ENCODE data around the gene ZFAND6. TPM values are rescaled to one million over a fixed set of nuclear protein-coding genes. Genes with fewer than 3 reads are reported as not detected.

The ZFAND6 gene
- total RNA-seq, 4 donors from 2014 or later, result 119 to 452 (median 172) TPM

- intact Hi-C loops (cut with DNase I; ENCODE audit: low total_unique reads), result no loop called here
- no peaks in the 10 kb centered on the region for H3K27me3 ChIP-seq
- H3K4me1 ChIP-seq, result no peaks in the 10 kb centered on the region
- H3K36me3 ChIP-seq, result no peaks in the 10 kb centered on the region
- H3K27ac ChIP-seq, result no peak overlapping the region
- DNase-seq, result no peak
- TF ChIP-seq POLR2A (IDR thresholded peaks at IDR 0.05) (no peak), CTCF (IDR thresholded peaks at IDR 0.05) (no peak)
- no peaks in the 10 kb centered on the region for H3K9me3 ChIP-seq
- H3K4me3 ChIP-seq, result no peak overlapping the region
These were observed 68.4 kb downstream of the ZFAND6 start for GRCh38 chr15:80127911-80128310.

- no peak overlapping the region for H3K27ac ChIP-seq
- H3K4me3 ChIP-seq, result no peak overlapping the region
- no peaks in the 10 kb centered on the region for H3K36me3 ChIP-seq
- no peaks in the 10 kb centered on the region for H3K4me1 ChIP-seq
- intact Hi-C loops (cut with DNase I; ENCODE audit: low total_unique reads), result no loop called here
- no peak for TF ChIP-seq POLR2A (IDR thresholded peaks at IDR 0.05)
- no peak for TF ChIP-seq CTCF (IDR thresholded peaks at IDR 0.05)
- no peaks in the 10 kb centered on the region for H3K9me3 ChIP-seq
- no peaks in the 10 kb centered on the region for H3K27me3 ChIP-seq
- no peak for DNase-seq
These were observed 72.9 kb downstream of the ZFAND6 start for GRCh38 chr15:80132382-80132781.

GRCh38 chr15:80136854-80137253 is 77.4 kb downstream of the ZFAND6 start:
- intact Hi-C loops (cut with DNase I; ENCODE audit: low total_unique reads), result no loop called here
- TF ChIP-seq POLR2A (IDR thresholded peaks at IDR 0.05) (no peak), CTCF (IDR thresholded peaks at IDR 0.05) (no peak)
- Histone ChIP-seq H3K36me3 (no peaks in the 10 kb centered on the region), H3K27ac (no peak overlapping the region), H3K4me1 (no peaks in the 10 kb centered on the region), H3K9me3 (no peaks in the 10 kb centered on the region), H3K4me3 (no peak overlapping the region), H3K27me3 (no peaks in the 10 kb centered on the region)
- no peak for DNase-seq

GRCh38 chr15:80138961-80139360 is 79.5 kb downstream of the ZFAND6 start:
- Histone ChIP-seq H3K27ac (no peak overlapping the region), H3K27me3 (no peaks in the 10 kb centered on the region), H3K4me3 (no peak overlapping the region), H3K36me3 (no peaks in the 10 kb centered on the region), H3K9me3 (no peaks in the 10 kb centered on the region), H3K4me1 (no peaks in the 10 kb centered on the region)
- intact Hi-C loops (cut with DNase I; ENCODE audit: low total_unique reads), result no loop called here
- TF ChIP-seq POLR2A (IDR thresholded peaks at IDR 0.05), result no peak
- no peak for TF ChIP-seq CTCF (IDR thresholded peaks at IDR 0.05)
- DNase-seq, result no peak

GRCh38 chr15:80140909-80141308 is 81.4 kb downstream of the ZFAND6 start:
- intact Hi-C loops (cut with DNase I; ENCODE audit: low total_unique reads), result no loop called here
- Histone ChIP-seq H3K36me3 (no peaks in the 10 kb centered on the region), H3K9me3 (no peaks in the 10 kb centered on the region), H3K4me1 (no peaks in the 10 kb centered on the region), H3K27me3 (no peaks in the 10 kb centered on the region), H3K27ac (no peak overlapping the region), H3K4me3 (no peak overlapping the region)
- no peak for DNase-seq
- TF ChIP-seq POLR2A (IDR thresholded peaks at IDR 0.05) (no peak), CTCF (IDR thresholded peaks at IDR 0.05) (no peak)
